ENCODE results near the gene RNF2. TPM values are rescaled to one million over a fixed set of nuclear protein-coding genes. Genes with fewer than 3 reads are reported as not detected.

Gene RNF2
- total RNA-seq, 1 experiment from 2014 or later, result 32.8 TPM

DNA sequence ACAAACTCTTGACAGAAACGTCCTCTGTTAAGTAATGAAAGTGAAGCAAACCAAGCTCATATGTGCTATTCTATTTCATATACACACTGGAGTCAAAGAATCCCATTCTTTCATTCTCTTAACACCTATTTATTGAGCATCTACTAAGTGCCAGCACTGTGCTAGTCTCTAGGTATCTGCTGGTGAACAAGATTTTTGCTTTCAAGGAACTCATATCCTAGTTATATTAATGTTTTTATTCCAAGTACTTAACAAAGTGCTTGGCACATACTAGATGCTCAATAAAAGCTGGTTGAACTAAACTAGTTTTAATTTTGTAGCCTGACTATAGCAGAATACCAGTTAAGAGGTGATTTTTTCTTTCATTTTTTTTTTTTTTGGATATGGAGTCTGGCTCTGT, 3.6 kb upstream of the RNF2 start:
- BruUV-seq (replicated peaks), result no TSS peak
- Histone ChIP-seq H3K4me3 (ENCODE audit: low read depth in 2 of 2, low read length in 2 of 2) (no peak overlapping the region), H3K36me3 (ENCODE audit: control insufficient read depth, insufficient read depth, low read length) (no peaks in the 10 kb centered on the region; the same call in 1 of the 2 replicates), H3K4me1 (ENCODE audit: control insufficient read depth, insufficient read depth, low read length) (0 out of 2 replicates have a peak, but pooled peaks cover 4% of the 10 kb centered on the region), H3K27me3 (ENCODE audit: control insufficient read depth, insufficient read depth, low read length) (no peaks in the 10 kb centered on the region; the same call in 1 of the 2 replicates), H3K9me3 (ENCODE audit: control insufficient read depth, insufficient read depth, low read depth, low read length) (no peaks in the 10 kb centered on the region), H3K27ac (ENCODE audit: low read length) (no peak overlapping the region)
- intact Hi-C loops (cut with micrococcal nuclease; ENCODE audit: unreplicated experiment), result no loop called here
- ATAC-seq (no peak), DNase-seq (ENCODE audit: low read depth, low spot score) (no peak)
- ChIA-PET POLR2A (no interaction called here), CTCF (no interaction called here)
- in situ Hi-C loops (cut with HindIII; ENCODE audit: low pct_unique_long_range_greater_than_20kb, low sequenced_read_pairs), result no loop called here
- TF ChIP-seq POLR2AphosphoS5 (IDR thresholded peaks at IDR 0.05; ENCODE audit: low read depth, low read length) (no peak), SIN3A (IDR thresholded peaks at IDR 0.05; ENCODE audit: borderline replicate concordance, insufficient read depth, low read depth, low read length) (no peak), TCF7L2 (IDR thresholded peaks at IDR 0.05; ENCODE audit: low read depth, low read length) (no peak)
- TF ChIP-seq, protein P1, sequence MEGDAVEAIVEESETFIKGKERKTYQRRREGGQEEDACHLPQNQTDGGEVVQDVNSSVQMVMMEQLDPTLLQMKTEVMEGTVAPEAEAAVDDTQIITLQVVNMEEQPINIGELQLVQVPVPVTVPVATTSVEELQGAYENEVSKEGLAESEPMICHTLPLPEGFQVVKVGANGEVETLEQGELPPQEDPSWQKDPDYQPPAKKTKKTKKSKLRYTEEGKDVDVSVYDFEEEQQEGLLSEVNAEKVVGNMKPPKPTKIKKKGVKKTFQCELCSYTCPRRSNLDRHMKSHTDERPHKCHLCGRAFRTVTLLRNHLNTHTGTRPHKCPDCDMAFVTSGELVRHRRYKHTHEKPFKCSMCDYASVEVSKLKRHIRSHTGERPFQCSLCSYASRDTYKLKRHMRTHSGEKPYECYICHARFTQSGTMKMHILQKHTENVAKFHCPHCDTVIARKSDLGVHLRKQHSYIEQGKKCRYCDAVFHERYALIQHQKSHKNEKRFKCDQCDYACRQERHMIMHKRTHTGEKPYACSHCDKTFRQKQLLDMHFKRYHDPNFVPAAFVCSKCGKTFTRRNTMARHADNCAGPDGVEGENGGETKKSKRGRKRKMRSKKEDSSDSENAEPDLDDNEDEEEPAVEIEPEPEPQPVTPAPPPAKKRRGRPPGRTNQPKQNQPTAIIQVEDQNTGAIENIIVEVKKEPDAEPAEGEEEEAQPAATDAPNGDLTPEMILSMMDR (IDR thresholded peaks at IDR 0.05), result no peak
- TF ChIP-seq, protein P2, sequence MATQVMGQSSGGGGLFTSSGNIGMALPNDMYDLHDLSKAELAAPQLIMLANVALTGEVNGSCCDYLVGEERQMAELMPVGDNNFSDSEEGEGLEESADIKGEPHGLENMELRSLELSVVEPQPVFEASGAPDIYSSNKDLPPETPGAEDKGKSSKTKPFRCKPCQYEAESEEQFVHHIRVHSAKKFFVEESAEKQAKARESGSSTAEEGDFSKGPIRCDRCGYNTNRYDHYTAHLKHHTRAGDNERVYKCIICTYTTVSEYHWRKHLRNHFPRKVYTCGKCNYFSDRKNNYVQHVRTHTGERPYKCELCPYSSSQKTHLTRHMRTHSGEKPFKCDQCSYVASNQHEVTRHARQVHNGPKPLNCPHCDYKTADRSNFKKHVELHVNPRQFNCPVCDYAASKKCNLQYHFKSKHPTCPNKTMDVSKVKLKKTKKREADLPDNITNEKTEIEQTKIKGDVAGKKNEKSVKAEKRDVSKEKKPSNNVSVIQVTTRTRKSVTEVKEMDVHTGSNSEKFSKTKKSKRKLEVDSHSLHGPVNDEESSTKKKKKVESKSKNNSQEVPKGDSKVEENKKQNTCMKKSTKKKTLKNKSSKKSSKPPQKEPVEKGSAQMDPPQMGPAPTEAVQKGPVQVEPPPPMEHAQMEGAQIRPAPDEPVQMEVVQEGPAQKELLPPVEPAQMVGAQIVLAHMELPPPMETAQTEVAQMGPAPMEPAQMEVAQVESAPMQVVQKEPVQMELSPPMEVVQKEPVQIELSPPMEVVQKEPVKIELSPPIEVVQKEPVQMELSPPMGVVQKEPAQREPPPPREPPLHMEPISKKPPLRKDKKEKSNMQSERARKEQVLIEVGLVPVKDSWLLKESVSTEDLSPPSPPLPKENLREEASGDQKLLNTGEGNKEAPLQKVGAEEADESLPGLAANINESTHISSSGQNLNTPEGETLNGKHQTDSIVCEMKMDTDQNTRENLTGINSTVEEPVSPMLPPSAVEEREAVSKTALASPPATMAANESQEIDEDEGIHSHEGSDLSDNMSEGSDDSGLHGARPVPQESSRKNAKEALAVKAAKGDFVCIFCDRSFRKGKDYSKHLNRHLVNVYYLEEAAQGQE (IDR thresholded peaks at IDR 0.05; ENCODE audit: insufficient read depth in 1 of 2, low read depth in 2 of 2, low read length in 1 of 2), result no peak

DNA sequence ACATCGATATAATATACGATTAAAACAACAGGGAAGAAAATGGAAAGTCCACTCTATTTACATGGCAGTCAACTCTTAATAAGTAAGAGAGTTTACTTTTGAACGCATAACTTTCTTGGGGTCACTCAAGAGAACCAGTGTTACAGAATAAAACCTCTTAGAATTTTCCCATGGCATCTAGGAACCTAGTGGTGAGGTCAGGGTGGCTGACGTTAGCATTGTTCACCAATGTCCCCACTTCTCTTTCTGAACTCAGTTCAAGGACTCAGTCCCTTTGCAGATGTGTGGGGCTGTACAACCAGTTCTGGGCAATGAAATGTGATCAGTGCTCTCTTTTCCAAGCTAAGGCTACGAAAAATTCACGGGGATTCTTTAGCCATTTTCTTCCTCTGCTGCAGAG, 2.6 kb upstream of the RNF2 start:
- H3K4me1 ChIP-seq (ENCODE audit: control insufficient read depth, insufficient read depth, low read length), result peaks cover 13% of the 10 kb centered on the region; the same call in 1 of the 2 replicates
- BruUV-seq (replicated peaks), result no TSS peak
- no peak for DNase-seq (ENCODE audit: low read depth, low spot score)
- ATAC-seq, result no peak
- intact Hi-C loops (cut with micrococcal nuclease; ENCODE audit: unreplicated experiment) (no loop called here), in situ Hi-C loops (cut with HindIII; ENCODE audit: low pct_unique_long_range_greater_than_20kb, low sequenced_read_pairs) (no loop called here)
- POLR2A ChIA-PET, result no interaction called here
- no peak overlapping the region for H3K4me3 ChIP-seq (ENCODE audit: low read depth in 2 of 2, low read length in 2 of 2)
- H3K36me3 ChIP-seq (ENCODE audit: control insufficient read depth, insufficient read depth, low read length), result no peaks in the 10 kb centered on the region; the same call in 1 of the 2 replicates
- no peaks in the 10 kb centered on the region for H3K9me3 ChIP-seq (ENCODE audit: control insufficient read depth, insufficient read depth, low read depth, low read length)
- H3K27me3 ChIP-seq (ENCODE audit: control insufficient read depth, insufficient read depth, low read length), result no peaks in the 10 kb centered on the region
- CTCF ChIA-PET, result no interaction called here
- TF ChIP-seq SIN3A (IDR thresholded peaks at IDR 0.05; ENCODE audit: borderline replicate concordance, insufficient read depth, low read depth, low read length) (no peak), POLR2AphosphoS5 (IDR thresholded peaks at IDR 0.05; ENCODE audit: low read depth, low read length) (no peak), TCF7L2 (IDR thresholded peaks at IDR 0.05; ENCODE audit: low read depth, low read length) (no peak)
- TF ChIP-seq, protein P2 (IDR thresholded peaks at IDR 0.05; ENCODE audit: insufficient read depth in 1 of 2, low read depth in 2 of 2, low read length in 1 of 2), result no peak
- TF ChIP-seq, protein P1 (IDR thresholded peaks at IDR 0.05), result no peak
- H3K27ac ChIP-seq (ENCODE audit: low read length), result no peak overlapping the region
